GM18858 (cell line): ENCODE measurements around the gene BOLA2B.
"Not testable (repeated sequence)": the region's sequence is repeated elsewhere in the genome, so short reads cannot be mapped to it uniquely, and the experiment has no call there.

ENCODE experiments used
- ATAC-seq: cut with Tn5 transposase; IDR thresholded peaks from one replicate; pipeline ENCODE4 v1.9.1; 2021; ENCODE audit not compliant: unreplicated experiment

Gene BOLA2B

DNA sequence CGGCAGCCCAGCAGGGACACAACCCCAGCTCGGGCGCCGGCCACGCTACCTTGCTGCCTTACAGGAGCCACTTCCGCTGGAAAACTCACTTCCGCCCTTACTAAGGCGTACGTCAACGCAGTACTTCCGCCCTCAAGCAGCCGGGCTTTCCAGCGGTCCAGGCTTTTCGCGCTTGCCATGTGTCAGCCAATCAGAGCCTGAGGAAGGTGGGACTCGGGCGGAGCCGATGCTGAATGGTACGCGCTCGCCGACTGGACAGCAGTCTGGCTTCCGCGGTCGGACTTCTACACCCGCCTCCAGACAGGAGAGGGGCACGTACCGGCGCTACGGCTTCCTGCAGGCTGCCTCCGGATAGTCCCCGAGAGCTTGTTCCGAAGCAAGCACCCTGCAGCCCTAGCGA is at the start of gene BOLA2B, which contains the start of gene SLX1A:
TSS of gene BOLA2B (minus strand) at position 52 of the 400 bp plus-strand sequence. CDS start 71 bp downstream, outside the sequence.
TSS of gene SLX1A (plus strand) at position 261 of the 400 bp plus-strand sequence. CDS start 210 bp downstream, outside the sequence.
- peak; percentile 80 for ATAC-seq

DNA sequence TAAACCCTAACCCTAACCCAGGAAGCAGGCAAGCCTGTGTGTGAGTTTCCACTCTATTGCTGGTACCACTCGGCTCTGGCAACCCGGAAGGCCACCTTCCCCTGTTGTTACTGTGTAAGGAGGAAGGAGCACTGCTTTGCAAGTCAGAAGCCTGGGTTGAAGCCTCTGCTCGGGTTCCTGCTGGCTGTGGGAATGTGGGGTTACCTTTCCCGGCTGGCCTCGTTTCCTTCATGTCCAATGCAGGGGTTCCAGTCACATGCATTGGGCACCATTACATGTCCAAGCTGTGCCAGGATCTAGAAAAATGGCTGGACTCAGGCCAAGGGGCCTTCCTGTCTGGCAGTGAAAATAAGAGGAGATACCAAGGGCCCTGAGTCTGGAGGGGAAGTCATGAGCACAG is 23.6 kb upstream of the BOLA2B start:
- ATAC-seq: not testable (repeated sequence)

DNA sequence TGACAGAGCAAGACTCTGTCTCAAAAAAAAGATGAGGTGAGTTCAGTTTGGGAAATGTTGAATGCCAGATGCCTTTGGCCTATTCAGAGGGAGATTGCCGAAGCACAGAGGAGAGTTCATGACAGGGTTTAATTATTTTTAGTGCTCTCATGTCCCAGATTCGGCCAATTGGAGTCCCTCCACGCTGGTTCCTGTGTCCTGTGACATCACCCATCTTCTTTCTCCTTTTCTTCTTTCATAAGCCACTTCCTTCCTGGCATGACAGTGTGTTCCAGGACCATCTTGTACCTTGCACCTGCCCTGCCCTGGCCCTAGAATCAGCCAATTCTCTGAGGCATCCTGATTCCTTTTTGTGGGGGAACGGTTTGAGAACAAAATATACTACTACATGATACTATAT is 17.9 kb upstream of the BOLA2B start:
- not testable (repeated sequence) for ATAC-seq

DNA sequence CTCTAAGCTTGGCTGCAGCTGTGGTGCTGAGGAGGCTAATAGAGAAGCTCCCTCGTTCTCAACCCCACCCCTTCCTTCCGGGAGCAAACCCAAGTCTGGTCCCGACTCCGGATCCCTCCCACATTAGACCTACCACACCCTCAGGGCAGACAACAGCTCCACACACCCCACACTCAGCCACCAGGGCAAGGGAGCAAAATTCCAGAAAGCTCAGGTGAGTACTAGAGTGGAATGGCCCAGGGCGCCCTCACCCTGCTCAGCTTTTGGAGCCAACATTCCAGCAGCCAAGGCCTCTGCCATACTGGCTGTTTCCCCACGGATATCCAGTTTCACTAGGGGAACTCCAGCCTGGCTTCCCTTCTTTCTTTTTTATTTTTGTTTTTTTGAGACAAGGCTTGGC is 15.6 kb upstream of the BOLA2B start:
- not testable (repeated sequence) for ATAC-seq

DNA sequence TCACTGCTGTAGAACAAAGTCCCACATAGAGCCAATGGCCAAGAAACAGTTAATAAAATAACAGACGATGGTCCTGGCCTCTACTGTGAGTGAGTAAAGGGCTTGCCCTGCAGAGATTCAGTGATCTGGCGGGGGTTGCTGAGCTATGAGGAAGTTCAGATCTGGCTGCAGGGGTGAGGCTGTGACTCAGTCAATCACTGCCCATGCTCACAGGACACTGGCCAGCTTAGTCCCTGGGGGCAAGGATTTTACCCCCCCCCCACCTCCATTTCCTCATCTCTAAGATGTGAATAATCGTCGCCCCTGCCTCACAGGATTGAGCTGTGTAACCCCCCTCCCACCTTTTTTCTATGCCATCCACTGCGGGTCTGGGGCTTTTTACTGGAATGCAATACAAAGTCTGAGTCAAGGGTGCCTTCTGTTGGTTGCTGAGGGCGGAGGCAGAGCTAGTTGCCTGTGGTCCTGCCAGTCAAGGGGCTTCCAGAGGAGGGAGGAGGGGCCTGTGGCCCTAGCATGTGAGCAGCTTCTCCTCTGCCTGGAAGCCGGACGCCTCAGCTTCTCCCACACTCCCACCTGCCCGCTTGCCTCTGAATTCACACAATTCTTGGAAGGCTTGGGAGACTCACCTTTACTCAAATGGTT is 13.7 kb upstream of the BOLA2B start:
- not testable (repeated sequence) for ATAC-seq

DNA sequence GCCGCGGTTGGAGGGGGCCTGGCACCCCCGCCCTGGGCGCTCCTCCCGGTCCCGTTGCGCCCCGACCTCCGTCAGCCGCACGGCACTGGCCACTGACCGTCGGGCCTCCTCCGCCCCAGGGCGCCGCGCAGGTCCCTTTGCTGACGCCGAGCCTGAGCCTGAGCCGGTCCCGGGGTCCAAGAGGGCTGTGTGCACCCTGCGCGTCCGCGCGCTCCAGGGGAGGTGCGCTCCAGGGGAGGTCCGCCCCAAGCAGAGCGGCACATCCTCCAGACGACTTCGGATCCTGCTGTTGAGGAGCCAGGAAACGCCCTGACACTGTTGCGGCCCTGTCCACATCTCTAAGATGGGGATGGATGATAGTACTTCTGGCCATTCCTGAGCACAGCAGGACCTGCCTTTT is 12.8 kb upstream of the BOLA2B start:
- not testable (repeated sequence) for ATAC-seq

DNA sequence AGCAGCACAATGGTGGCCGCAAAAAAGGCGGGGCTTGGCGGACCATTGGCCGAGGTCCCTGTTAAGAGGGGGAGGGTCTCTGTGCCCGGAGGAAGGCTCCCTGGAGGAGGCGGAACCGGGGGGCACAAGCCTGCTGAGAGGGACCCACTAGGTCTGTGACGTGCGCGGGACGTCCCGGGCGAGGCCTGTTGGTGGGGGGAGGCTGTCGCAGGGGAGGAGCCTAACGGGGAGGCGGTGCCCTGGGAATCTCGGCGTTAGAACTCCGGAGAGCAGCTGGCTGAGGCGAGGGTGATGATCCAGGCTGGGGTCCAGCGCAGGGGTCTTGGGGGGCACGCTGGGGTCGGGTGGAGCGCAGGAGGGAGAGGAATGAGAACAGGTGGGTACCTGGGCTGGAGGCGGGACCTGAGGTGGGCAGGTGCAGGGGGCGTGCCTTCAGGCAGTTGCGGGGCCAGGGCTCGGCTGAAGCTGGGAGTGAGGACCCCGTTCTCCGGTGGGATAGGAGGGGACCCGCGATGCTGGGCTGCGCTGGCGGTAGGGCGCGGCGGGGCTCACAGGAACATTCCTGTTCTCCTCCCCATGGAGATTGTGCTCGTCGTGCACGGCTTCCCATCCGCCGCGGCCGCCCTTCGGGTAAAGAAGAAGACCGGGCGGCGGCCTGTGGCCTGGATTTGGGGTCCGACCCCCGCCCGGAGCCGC is 12.2 kb upstream of the BOLA2B start:
- ATAC-seq: not testable (repeated sequence)

DNA sequence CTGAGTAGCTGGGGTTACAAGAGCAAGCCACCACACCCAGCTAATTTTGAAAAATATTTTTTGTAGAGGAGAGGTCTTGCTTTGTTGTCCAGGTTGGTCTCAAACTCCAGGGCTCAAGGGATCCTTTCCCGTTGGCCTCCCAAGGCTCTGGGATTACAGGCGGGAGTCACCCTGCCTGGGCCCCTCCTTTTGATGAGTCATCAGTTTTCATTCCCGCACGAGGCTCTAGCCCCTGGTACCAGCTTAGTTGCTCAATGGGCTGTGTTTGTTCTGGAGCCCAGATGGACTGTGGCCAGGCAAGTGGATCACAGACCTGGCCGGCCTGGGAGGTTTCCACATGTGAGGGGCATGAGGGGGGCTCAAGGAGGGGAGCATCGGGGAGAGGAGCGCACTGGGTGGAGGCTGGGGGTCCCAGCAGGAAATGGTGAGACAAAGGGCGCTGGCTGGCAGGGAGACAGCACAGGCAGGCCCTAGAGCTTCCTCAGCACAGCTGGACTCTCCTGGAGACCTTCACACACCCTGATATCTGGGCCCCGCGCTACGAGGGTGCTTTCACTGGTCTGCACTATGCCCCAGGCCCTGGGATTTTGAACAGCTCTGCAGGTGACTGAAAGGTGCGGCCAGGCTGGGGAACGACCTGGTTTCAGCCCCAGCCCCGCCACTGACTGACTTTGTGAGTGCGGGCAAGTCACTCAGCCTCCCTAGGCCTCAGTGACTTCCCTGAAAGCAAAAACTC is 6.3 kb upstream of the BOLA2B start:
- ATAC-seq: not testable (repeated sequence)

DNA sequence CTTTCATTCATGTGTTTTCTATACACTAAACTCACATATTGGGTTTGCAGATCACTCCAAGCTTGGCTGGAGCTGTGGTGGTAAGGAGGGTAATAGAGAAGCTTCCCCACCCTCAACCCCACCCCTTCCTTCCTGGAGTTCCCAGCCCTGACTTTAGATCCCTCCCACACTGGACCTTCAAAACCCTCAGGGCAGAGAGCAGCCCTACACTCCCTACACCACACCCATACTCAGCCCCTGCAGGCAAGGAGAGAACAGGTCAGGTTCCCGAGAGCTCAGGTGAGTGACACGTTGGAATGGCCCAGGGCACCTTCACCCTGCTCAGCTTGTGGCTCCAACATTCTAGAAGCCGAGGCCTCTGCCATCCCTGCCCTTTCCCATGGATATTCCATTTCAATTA is 5.6 kb upstream of the BOLA2B start, which contains the start of gene SULT1A3:
TSS of gene SULT1A3 (plus strand) at position 207 of the 400 bp plus-strand sequence. CDS start 1,474 bp downstream, outside the sequence.
- ATAC-seq: not testable (repeated sequence)

DNA sequence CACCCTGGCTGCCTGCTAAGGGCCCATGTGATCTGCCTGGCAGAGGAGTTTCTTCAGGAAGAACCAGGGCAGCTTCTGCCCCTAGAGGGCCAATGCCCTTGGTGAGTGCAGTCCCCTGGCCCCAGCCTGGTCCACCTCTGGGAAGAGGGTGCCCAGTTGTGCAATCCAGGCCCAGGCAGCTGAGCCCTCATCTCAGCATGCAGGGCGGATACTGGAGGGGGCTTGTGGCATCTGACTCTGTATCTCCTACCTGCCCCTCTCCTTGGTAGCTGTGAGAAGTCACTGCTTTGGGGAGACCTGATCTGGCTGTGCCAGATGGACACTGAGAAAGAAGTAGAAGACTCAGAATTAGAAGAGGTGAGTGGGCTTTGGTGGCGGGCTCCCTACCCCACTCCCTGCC is 3.5 kb upstream of the BOLA2B start:
- not testable (repeated sequence) for ATAC-seq

DNA sequence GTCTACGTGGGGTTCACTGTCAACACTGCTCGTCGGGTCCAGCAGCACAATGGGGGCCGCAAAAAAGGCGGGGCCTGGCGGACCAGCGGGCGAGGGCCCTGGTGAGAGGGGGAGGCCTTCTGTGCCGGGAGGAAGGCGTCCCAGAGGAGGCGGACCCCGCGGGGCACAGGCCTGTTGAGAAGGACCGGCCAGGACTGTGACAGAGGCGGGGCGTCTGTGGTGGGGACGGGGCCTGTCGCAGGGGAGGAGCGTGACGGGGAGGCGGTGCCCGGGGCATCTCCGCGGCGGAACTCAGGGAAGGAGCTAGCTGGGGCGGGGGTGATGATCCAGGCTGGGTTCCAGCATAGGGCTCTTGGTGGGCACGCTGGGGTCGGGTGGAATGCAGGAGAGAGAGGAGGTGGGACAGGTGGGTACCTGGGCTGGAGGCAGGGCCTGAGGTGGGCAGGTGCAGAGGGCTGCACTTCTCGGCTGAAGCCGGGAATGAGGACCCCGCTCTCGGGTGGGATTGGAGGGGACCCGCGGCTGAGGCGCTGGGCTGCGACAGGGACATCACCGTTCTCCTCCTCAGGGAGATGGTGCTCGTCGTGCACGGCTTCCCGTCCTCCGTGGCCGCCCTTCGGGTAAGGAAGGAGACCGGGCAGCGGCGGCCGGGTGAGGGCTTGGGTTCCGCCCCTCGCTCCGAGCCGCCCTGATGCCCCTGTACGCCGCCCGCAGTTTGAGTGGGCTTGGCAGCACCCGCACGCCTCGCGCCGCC is 883 bp upstream of the BOLA2B start:
- ATAC-seq: peak; percentile 32

DNA sequence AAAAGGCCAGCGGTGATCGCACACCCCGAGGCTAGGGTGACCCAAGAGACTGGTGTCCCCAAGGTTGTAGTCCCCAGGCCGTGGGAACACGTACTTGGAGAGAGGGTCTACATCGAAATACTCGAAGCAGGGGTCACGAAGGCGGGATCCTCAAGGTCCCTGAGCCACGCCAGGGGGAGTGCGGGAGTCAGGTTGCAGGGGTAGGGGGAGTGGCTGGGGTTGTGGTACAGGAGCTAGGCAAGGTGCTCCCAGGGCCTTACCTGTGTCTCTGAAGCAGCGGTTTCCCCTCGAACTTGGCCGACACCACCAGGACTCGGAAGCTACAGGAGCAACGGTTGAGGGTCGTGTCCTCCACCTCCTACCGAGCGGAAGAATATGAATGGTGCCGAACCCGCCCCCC is 368 bp downstream of the BOLA2B start:
- not testable (repeated sequence) for ATAC-seq

DNA sequence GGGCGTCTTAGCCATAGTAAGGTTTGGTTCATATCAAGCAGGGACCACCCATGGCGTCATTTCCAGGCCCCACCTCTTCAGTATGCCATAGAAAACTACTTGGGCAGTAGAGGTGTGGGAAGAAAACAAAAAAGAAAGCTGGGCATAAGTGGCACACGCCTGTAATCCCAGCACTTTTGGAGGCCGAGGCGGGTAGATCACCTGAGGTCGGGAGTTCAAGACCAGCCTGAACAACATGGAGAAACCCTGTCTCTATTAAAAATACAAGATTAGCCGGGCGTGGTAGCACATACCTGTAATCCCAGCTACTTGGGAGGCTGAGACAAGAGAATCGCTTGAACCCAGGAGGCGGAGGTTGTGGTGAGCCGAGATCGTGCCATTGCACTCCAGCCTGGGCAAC is 2.3 kb downstream of the BOLA2B start:
- ATAC-seq: not testable (repeated sequence)

DNA sequence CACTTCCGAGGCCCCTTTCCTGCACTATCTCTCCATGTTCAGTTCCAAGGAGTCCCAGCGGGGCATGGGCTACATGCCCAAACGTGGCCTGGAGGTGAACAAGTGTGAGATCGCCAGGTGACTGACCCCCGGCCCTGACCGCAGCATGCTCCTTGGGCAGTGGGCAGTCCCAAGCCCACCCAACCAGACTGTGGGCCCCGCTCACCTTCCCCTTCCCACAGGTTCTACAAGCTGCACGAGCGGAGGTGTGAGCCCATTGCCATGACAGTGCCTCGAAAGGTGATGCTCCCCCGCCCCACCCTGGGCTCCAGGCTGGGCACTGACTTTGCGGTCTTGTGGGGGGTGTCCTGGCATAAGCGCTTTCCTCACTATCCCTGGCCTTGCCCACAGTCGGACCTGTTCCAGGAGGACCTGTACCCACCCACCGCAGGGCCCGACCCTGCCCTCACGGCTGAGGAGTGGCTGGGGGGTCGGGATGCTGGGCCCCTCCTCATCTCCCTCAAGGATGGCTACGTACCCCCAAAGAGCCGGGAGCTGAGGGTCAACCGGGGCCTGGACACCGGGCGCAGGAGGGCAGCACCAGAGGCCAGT is 5.4 kb downstream of the BOLA2B start:
- ATAC-seq: no peak

DNA sequence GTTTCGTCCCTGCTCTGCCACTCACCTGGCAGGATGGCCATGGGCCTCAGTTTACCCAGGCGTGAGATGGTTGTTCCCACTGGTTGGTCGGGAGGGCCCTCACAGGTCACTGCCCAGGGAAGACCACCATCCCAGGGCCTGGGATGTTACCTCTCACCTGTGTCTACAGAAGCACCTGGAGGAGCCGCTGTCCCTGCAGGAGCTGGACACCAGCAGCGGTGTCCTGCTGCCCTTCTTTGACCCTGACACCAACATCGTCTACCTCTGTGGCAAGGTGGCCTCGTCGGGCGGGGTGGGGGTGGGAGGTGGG is 6.0 kb downstream of the BOLA2B start:
- no peak for ATAC-seq

DNA sequence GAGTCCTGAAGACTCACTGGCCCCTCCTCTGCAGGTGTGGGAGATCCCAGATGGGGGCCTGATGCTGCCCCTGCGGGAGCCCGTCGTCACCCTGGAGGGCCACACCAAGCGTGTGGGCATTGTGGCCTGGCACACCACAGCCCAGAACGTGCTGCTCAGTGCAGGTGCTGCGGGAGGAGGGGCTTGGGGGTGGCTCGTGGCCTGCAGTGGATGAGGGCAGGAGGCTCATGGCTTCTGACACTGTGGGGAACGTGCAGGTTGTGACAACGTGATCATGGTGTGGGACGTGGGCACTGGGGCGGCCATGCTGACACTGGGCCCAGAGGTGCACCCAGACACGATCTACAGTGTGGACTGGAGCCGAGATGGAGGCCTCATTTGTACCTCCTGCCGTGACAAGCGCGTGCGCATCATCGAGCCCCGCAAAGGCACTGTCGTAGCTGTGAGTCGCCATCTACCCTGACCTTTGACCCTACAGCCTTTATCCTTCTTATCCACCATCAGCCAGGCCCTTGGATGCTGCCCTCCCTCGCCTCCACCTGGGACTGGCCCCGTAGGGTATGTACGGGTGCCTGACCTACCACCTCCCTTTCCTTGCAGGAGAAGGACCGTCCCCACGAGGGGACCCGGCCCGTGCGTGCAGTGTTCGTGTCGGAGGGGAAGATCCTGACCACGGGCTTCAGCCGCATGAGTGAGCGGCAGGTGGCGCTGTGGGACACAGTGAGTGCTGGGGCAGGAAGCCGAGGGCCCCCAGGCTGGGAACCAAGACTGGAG is 6.5 kb downstream of the BOLA2B start:
- ATAC-seq: no peak

DNA sequence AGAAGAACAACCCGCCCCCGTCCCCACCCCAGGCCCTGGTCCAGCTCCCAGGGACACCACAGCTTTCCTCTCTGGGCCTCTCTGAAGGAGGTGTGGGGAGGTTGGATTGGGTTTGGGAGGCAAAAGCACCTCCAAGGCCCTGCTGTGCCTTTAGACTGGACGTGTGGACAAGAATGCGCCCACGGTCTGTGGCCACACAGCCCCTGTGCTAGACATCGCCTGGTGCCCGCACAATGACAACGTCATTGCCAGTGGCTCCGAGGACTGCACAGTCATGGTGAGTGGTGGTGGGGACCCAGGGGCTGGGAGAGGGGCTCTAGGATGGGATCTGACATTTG is 7.1 kb downstream of the BOLA2B start:
- ATAC-seq: no peak

DNA sequence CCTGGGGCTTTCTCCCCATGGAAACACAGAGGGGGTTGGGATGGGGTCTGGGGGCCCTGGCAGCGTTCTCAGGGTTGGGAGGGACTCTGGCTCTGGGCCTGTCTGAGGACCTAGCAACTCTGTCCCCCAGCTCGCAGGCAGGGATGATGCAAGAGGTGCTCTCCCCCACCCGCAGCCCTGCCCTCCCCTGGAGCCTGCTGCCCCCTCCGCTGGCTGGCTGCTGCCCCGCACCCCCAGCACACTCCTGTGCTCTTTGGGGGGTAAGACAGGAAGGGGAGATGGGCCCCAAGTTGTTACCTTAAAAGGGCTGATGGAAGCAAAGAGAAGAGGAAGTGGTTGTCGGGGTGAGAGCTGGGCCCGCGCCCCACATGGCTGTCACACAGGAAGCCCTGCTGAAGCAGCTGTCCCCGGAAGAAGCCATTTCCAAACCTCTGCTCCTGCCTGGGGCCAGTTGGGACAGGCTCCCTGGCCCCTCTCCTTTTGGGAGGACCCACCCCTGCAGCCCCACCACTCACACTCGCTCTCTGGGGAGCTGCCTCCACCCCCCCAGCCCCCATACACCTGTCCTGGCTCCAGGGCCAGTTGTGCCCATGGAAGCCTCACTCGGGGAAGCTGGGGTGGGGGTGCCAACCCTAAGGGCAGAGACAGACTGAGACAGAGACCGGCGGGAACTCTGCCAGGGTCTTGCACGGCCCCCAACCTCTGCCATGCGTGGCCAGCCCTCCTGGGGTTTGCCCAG is 7.6 kb downstream of the BOLA2B start:
- no peak for ATAC-seq
